Stomach (tissue), 9 donors: ENCODE measurements around the gene ZMYND8. TPM values are rescaled to one million over a fixed set of nuclear protein-coding genes. Genes with fewer than 3 reads are reported as not detected.

ENCODE experiments used
- DNase-seq, 2 donors: peaks; one replicate each; pipeline versions ENCODE4 v3.0.0 to v3.0.0-alpha.2; 2013 to 2019
- H3K27ac ChIP-seq, 5 donors: fragments of 200-600 bp in 4 of 5; sonication (generic) in 4 of 5; one replicate each; pipeline ENCODE4 v1.5.1; 2013 to 2019; ENCODE audit warnings: mild to moderate bottlenecking in 1 of 5, moderate library complexity in 1 of 5
- H3K27me3 ChIP-seq, 3 donors: fragments of 200-600 bp; sonication (generic); one replicate each; pipeline ENCODE4 v1.5.1; 2017 to 2019; ENCODE audit warnings: mixed run types in 1 of 3
- H3K36me3 ChIP-seq, 4 donors: fragments of 200-600 bp; sonication (generic); 1 replicate in 3 of 4; 2 replicates in 1 of 4; pipeline ENCODE4 v1.5.1; 2016 to 2019
- H3K4me1 ChIP-seq, 4 donors: fragments of 200-600 bp; sonication (generic); one replicate each; pipeline ENCODE4 v1.5.1; 2016 to 2019
- H3K4me3 ChIP-seq, 4 donors: fragments of 200-600 bp; sonication (generic) in 3 of 4; one replicate each; pipeline ENCODE4 v1.5.1; 2016 to 2019; ENCODE audit warnings: mild to moderate bottlenecking in 1 of 4
- H3K9me3 ChIP-seq, 4 donors: fragments of 200-600 bp; sonication (generic); one replicate each; pipeline ENCODE4 v1.5.1; 2016 to 2019
- EP300 ChIP-seq: sonication (generic); formaldehyde crosslinking; IDR thresholded peaks from one replicate; pipeline ENCODE4 v1.6.1; 2017; ENCODE audit warnings: antibody characterized with exemption
- POLR2A ChIP-seq, 4 donors: fragments of 450-650 bp; IDR thresholded peaks; one replicate each; pipeline ENCODE4 v1.6.1; 2016; ENCODE audit warnings: antibody characterized with exemption in 4 of 4, control low read depth in 2 of 4, mild to moderate bottlenecking in 1 of 4, moderate library complexity in 1 of 4
- POLR2AphosphoS5 ChIP-seq, 3 donors: sonication (generic); formaldehyde crosslinking; IDR thresholded peaks; one replicate each; pipeline ENCODE4 v1.6.1; 2016; ENCODE audit warnings: antibody characterized with exemption in 3 of 3
- WGBS, 5 donors: extraction: QIAGEN DNeasy Blood & Tissue Kit in 3 of 5; methylation state at CpG; one replicate each; pipeline versions ENCODE4 v1.1.5 to v1.1.7; 2013 to 2018; 5-methylcytosine and 5-hydroxymethylcytosine counted together
- intact Hi-C: fragments of 100-400 bp; cut with DNase I; formaldehyde crosslinking; loops from one replicate; pipeline ENCODE4 v1.15.1; 2023; ENCODE audit warnings: low total_unique reads
- polyA plus RNA-seq, 3 donors: library from polyadenylated mRNA; stranded (reverse); fragments of 200-250 nt; gene quantifications; one replicate each; pipeline ENCODE4 v1.2.3, GENCODE V29; 2013
- total RNA-seq, 5 donors: library from RNA; depleted of rRNA; stranded (reverse); fragments of >200 nt; gene quantifications; one replicate each; pipeline versions ENCODE4 v1.1.0 to v1.2.3, GENCODE V29; 2014 to 2016
- TF ChIP-seq, protein P1 (sequence below), 7 experiments: fragments of 450-650 bp in 4 of 7; fragments of 200-600 bp in 3 of 7; sonication (generic) in 3 of 7; IDR thresholded peaks; one replicate each; pipeline ENCODE4 v1.5.1; 2016 to 2019; ENCODE audit warnings: antibody characterized with exemption in 7 of 7, control low read depth in 2 of 7, mild to moderate bottlenecking in 1 of 7
- donor health status: healthy with polysubstance abuse.
- donor health status: Bipolar disorder and iron deficiency.
- donor health status: healthy.

Gene ZMYND8
- total and polyA plus RNA-seq, 8 donors: 9.2 to 82.6 (median 39.4) TPM

DNA sequence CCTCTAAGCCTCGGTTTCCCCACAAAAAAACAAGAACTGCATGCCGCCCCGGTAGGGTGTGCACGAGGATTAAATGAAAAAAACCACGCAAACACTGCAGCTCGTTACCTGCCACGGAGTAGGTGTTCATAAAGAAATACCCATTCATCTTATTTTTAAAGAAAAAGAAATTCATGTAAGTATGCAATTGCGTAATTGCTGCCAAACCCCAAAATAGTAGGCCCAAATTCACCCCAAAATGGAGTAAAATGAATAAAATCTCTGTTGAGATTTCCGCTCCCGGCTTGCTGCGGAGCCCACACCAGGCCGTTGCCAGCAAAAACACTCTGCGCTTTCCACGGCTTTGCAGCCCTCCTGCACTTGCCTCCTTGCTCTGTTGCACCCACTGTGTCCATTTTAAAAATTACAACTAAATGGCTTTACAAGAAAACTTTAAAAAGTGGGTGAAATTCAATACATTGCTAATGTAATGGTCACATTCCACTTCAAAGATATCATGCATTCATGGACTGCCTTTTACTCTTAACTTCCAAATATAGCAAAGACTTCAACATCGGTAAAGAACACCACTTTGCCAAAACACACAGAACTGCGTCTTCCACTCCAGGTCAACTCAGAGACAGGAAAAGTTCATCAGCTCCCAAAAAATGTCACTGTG, 125.0 kb downstream of the ZMYND8 start:
- Histone ChIP-seq H3K27ac (no peak overlapping the region), H3K9me3 (no peaks in the 10 kb centered on the region), H3K36me3 (peaks cover 66 to 99% (median 96%) of the 10 kb centered on the region in 4 donors), H3K27me3 (no peaks in the 10 kb centered on the region), H3K4me3 (no peak overlapping the region), H3K4me1 (no peaks in the 10 kb centered on the region)
- WGBS, 5 donors: 83 to 91% (median 90%) methylated on average over 16 of the region's 16 CpGs
- TF ChIP-seq, protein P1, sequence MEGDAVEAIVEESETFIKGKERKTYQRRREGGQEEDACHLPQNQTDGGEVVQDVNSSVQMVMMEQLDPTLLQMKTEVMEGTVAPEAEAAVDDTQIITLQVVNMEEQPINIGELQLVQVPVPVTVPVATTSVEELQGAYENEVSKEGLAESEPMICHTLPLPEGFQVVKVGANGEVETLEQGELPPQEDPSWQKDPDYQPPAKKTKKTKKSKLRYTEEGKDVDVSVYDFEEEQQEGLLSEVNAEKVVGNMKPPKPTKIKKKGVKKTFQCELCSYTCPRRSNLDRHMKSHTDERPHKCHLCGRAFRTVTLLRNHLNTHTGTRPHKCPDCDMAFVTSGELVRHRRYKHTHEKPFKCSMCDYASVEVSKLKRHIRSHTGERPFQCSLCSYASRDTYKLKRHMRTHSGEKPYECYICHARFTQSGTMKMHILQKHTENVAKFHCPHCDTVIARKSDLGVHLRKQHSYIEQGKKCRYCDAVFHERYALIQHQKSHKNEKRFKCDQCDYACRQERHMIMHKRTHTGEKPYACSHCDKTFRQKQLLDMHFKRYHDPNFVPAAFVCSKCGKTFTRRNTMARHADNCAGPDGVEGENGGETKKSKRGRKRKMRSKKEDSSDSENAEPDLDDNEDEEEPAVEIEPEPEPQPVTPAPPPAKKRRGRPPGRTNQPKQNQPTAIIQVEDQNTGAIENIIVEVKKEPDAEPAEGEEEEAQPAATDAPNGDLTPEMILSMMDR (IDR thresholded peaks at IDR 0.05): no peak
- TF ChIP-seq POLR2AphosphoS5 (IDR thresholded peaks at IDR 0.05) (no peak), POLR2A (IDR thresholded peaks at IDR 0.05) (no peak), EP300 (no peak)
- DNase-seq: no peak
- intact Hi-C loops: no loop called here

DNA sequence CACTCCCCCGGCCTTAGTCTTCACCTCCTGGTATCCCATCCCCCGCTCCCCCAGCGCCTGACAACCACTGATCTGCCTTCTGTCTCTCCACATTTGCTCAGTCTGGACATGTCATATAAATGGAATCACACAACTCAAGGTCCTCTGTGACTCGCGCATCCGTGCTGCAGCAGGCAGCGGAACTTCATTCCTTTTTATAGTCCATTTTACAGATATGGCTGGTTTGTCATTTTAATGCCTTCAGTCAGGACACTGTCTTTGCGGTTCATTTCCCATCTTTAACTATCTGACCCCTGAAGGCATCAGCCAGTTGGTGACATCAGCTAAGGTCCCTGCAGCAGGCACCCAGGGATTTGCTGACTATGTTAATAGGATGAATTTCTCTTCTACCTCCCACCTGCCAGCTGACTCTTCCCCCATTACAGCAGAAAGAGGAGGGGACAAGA, 125.7 kb downstream of the ZMYND8 start:
- Histone ChIP-seq H3K9me3 (no peaks in the 10 kb centered on the region), H3K4me3 (no peak overlapping the region), H3K4me1 (no peaks in the 10 kb centered on the region), H3K36me3 (peaks cover 67 to 99% (median 96%) of the 10 kb centered on the region in 4 donors), H3K27ac (no peak overlapping the region), H3K27me3 (no peaks in the 10 kb centered on the region)
- intact Hi-C loops: no loop called here
- WGBS, 5 donors: 97 to 98% (median 98%) methylated on average over 8 of the region's 8 CpGs
- no peak for TF ChIP-seq POLR2A (IDR thresholded peaks at IDR 0.05)
- TF ChIP-seq POLR2AphosphoS5 (IDR thresholded peaks at IDR 0.05): no peak
- TF ChIP-seq EP300: no peak
- TF ChIP-seq, protein P1 (IDR thresholded peaks at IDR 0.05): no peak
- no peak for DNase-seq

DNA sequence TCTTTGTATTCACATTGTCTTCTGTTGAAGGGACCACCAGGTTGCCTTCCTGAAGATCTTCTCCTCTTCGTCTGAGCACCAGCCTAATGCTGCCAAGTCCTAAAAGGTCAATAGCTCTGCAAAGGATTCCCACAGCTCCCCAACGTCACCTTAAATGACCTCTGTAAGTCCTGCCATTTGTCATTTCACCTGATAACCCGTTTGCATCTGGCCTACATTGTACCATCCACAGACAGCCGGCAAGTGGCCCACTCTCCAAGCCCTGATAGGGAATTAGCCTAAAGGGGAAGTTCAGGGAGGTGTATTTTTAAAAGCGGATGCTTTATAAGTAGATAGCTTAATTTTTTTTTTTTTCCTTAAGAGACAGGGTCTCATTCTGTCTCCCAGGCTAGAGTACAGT, 127.8 kb downstream of the ZMYND8 start:
- peaks cover 61 to 99% (median 96%) of the 10 kb centered on the region in 4 donors for H3K36me3 ChIP-seq
- no peaks in the 10 kb centered on the region for H3K4me1 ChIP-seq
- no peak overlapping the region for H3K27ac ChIP-seq
- no peaks in the 10 kb centered on the region for H3K9me3 ChIP-seq
- no peaks in the 10 kb centered on the region for H3K27me3 ChIP-seq
- TF ChIP-seq POLR2A (IDR thresholded peaks at IDR 0.05) (no peak), EP300 (no peak), POLR2AphosphoS5 (IDR thresholded peaks at IDR 0.05) (no peak)
- TF ChIP-seq, protein P1 (IDR thresholded peaks at IDR 0.05): no peak
- intact Hi-C loops: no loop called here
- DNase-seq: no peak
- 60 to 74% (median 71%) methylated on average over 5 of the region's 5 CpGs for WGBS, 5 donors
- H3K4me3 ChIP-seq: no peak overlapping the region

DNA sequence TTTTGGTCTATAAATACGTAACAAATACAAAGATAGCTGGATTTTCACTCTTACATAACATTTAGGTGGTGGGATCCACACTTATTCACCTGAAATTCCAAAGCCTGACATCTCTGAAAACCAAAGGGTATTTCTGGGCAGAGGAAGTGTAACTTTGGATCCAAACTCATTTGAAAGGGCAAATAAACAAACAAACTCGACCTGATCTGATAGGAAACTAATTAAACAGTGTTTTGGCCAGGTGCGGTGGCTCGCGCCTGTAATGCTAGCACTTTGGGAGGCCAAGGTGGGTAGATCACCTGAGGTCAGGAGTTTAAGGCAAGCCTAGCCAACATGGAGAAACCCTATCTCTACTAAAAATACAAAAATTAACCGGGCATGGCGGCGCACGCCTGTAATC, 128.9 kb downstream of the ZMYND8 start:
- Histone ChIP-seq H3K27me3 (no peaks in the 10 kb centered on the region), H3K9me3 (no peaks in the 10 kb centered on the region), H3K36me3 (peaks cover 67 to 100% (median 97%) of the 10 kb centered on the region in 4 donors), H3K27ac (no peak overlapping the region), H3K4me3 (no peak overlapping the region), H3K4me1 (no peaks in the 10 kb centered on the region)
- WGBS, 5 donors: 78 to 87% (median 81%) methylated on average over 9 of the region's 9 CpGs
- TF ChIP-seq POLR2AphosphoS5 (IDR thresholded peaks at IDR 0.05) (no peak), POLR2A (IDR thresholded peaks at IDR 0.05) (no peak), EP300 (no peak)
- TF ChIP-seq, protein P1 (IDR thresholded peaks at IDR 0.05): no peak
- intact Hi-C loops: no loop called here
- no peak for DNase-seq
